Measurements from ENCODE around the gene PLCE1.

GRCh38 chr10:94029955-94030354, 36.2 kb downstream of the PLCE1 start:
- no peak for TF ChIP-seq CTCF (IDR thresholded peaks at IDR 0.05)
- no peak for TF ChIP-seq EZH2phosphoT487 (IDR thresholded peaks at IDR 0.05)

Data from neural progenitor cell (in vitro differentiated cells).